ENCODE results near the gene BICD1. TPM values are rescaled to one million over a fixed set of nuclear protein-coding genes. Genes with fewer than 3 reads are reported as not detected.

Gene BICD1
- total and polyA plus RNA-seq, 4 donors = 0.46 to 3.4 (median 1.1) TPM

DNA sequence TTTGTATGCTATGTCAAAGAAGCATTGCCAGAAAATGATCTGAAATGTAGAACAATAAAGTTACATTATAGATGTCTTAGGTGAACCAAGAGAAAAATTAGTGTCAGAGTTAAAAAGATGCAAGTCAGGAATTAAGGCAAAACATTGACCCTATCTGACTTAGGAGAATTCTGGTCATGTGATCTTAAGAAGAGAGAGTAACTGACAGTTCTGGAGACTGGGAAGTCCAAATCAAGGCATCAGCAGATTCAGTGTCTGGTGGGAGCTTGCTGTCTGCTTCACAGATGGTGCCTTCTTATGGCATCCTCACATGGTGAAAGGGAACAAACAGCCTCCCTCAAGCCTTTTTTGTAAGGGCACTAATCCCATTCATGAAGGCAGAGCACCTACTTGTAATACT lies 42.8 kb downstream of the BICD1 start:
- Histone ChIP-seq H3K27me3 (ENCODE audit: control insufficient read depth in 4 of 4, insufficient read depth in 4 of 4, low read length in 3 of 4) (no peaks in the 10 kb centered on the region), H3K4me1 (ENCODE audit: control insufficient read depth in 4 of 4, insufficient read depth in 4 of 4, low read length in 3 of 4) (no peaks in the 10 kb centered on the region), H3K9ac (ENCODE audit: low read depth in 1 of 2, low read length in 2 of 2) (no peak overlapping the region), H3K27ac (ENCODE audit: low read depth in 1 of 2, low read length in 2 of 2) (no peak overlapping the region), H3K36me3 (ENCODE audit: control insufficient read depth in 4 of 4, insufficient read depth in 3 of 4, low read depth in 1 of 4, low read length in 3 of 4) (no peaks in the 10 kb centered on the region), H3K4me3 (ENCODE audit: low read depth in 1 of 3, low read length in 3 of 3) (peak overlapping the region in 1 of 3 donors; percentile 30), H3K9me3 (ENCODE audit: control insufficient read depth in 4 of 4, low read length in 3 of 4) (no peaks in the 10 kb centered on the region)
- DNase-seq (ENCODE audit: low spot score) = no peak
- TF ChIP-seq NR2F2 (IDR thresholded peaks at IDR 0.05) (no peak), FOXA2 (IDR thresholded peaks at IDR 0.05) (no peak), HNF4A (conservative IDR thresholded peaks at IDR 0.05) (no peak), TAF1 (conservative IDR thresholded peaks at IDR 0.05) (no peak), GABPA (IDR thresholded peaks at IDR 0.05 in 1 of 2, conservative IDR thresholded peaks at IDR 0.05 in 1 of 2) (no peak), RAD21 (IDR thresholded peaks at IDR 0.05) (no peak), YY1 (IDR thresholded peaks at IDR 0.05) (no peak), RXRA (IDR thresholded peaks at IDR 0.05) (no peak), EGR1 (IDR thresholded peaks at IDR 0.05; ENCODE audit: low read depth in 2 of 2) (no peak), FOXA1 (IDR thresholded peaks at IDR 0.05) (no peak)
- TF ChIP-seq, protein P1, sequence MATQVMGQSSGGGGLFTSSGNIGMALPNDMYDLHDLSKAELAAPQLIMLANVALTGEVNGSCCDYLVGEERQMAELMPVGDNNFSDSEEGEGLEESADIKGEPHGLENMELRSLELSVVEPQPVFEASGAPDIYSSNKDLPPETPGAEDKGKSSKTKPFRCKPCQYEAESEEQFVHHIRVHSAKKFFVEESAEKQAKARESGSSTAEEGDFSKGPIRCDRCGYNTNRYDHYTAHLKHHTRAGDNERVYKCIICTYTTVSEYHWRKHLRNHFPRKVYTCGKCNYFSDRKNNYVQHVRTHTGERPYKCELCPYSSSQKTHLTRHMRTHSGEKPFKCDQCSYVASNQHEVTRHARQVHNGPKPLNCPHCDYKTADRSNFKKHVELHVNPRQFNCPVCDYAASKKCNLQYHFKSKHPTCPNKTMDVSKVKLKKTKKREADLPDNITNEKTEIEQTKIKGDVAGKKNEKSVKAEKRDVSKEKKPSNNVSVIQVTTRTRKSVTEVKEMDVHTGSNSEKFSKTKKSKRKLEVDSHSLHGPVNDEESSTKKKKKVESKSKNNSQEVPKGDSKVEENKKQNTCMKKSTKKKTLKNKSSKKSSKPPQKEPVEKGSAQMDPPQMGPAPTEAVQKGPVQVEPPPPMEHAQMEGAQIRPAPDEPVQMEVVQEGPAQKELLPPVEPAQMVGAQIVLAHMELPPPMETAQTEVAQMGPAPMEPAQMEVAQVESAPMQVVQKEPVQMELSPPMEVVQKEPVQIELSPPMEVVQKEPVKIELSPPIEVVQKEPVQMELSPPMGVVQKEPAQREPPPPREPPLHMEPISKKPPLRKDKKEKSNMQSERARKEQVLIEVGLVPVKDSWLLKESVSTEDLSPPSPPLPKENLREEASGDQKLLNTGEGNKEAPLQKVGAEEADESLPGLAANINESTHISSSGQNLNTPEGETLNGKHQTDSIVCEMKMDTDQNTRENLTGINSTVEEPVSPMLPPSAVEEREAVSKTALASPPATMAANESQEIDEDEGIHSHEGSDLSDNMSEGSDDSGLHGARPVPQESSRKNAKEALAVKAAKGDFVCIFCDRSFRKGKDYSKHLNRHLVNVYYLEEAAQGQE (IDR thresholded peaks at IDR 0.05) = no peak
- TF ChIP-seq, protein P2, sequence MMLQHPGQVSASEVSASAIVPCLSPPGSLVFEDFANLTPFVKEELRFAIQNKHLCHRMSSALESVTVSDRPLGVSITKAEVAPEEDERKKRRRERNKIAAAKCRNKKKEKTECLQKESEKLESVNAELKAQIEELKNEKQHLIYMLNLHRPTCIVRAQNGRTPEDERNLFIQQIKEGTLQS (IDR thresholded peaks at IDR 0.05) = no peak
- TF ChIP-seq, protein P3, sequence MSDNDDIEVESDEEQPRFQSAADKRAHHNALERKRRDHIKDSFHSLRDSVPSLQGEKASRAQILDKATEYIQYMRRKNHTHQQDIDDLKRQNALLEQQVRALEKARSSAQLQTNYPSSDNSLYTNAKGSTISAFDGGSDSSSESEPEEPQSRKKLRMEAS (IDR thresholded peaks at IDR 0.05) = no peak
- TF ChIP-seq, protein P4, sequence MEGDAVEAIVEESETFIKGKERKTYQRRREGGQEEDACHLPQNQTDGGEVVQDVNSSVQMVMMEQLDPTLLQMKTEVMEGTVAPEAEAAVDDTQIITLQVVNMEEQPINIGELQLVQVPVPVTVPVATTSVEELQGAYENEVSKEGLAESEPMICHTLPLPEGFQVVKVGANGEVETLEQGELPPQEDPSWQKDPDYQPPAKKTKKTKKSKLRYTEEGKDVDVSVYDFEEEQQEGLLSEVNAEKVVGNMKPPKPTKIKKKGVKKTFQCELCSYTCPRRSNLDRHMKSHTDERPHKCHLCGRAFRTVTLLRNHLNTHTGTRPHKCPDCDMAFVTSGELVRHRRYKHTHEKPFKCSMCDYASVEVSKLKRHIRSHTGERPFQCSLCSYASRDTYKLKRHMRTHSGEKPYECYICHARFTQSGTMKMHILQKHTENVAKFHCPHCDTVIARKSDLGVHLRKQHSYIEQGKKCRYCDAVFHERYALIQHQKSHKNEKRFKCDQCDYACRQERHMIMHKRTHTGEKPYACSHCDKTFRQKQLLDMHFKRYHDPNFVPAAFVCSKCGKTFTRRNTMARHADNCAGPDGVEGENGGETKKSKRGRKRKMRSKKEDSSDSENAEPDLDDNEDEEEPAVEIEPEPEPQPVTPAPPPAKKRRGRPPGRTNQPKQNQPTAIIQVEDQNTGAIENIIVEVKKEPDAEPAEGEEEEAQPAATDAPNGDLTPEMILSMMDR (IDR thresholded peaks at IDR 0.05; ENCODE audit: low read depth, low read length, missing input control) = no peak

DNA sequence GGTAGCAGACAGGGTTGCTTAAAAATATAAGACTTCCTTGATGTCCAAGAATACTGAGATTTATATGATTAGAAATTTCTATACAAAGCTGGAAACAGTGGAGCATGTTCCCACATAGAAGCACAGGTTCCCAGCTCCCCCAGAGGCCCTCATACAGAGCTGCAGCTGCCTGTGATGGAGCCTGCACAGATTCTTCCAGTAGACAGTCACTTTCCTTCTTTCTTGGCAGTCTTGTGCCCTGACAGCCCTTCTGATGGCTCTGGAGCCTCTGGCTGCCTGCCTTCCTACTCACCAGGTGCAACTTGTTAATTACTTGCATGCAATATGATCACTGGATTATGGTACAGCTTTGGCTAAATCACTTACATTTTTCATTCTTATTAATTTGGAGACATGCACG lies 44.4 kb downstream of the BICD1 start:
- DNase-seq (ENCODE audit: low spot score) = no peak
- H3K36me3 ChIP-seq (ENCODE audit: control insufficient read depth in 4 of 4, insufficient read depth in 3 of 4, low read depth in 1 of 4, low read length in 3 of 4) = no peaks in the 10 kb centered on the region
- WGBS = 97% methylated on average over 1 of the region's 1 CpG
- no peak overlapping the region for H3K4me3 ChIP-seq (ENCODE audit: low read depth in 1 of 3, low read length in 3 of 3)
- H3K27ac ChIP-seq (ENCODE audit: low read depth in 1 of 2, low read length in 2 of 2) = no peak overlapping the region
- H3K9ac ChIP-seq (ENCODE audit: low read depth in 1 of 2, low read length in 2 of 2) = no peak overlapping the region
- no peaks in the 10 kb centered on the region for H3K4me1 ChIP-seq (ENCODE audit: control insufficient read depth in 4 of 4, insufficient read depth in 4 of 4, low read length in 3 of 4)
- H3K9me3 ChIP-seq (ENCODE audit: control insufficient read depth in 4 of 4, low read length in 3 of 4) = no peaks in the 10 kb centered on the region
- H3K27me3 ChIP-seq (ENCODE audit: control insufficient read depth in 4 of 4, insufficient read depth in 4 of 4, low read length in 3 of 4) = no peaks in the 10 kb centered on the region
- TF ChIP-seq EGR1 (IDR thresholded peaks at IDR 0.05; ENCODE audit: low read depth in 2 of 2) (no peak), GABPA (IDR thresholded peaks at IDR 0.05 in 1 of 2, conservative IDR thresholded peaks at IDR 0.05 in 1 of 2) (no peak), FOXA2 (IDR thresholded peaks at IDR 0.05) (no peak), FOXA1 (IDR thresholded peaks at IDR 0.05) (no peak), HNF4G (IDR thresholded peaks at IDR 0.05) (no peak), YY1 (IDR thresholded peaks at IDR 0.05) (no peak), NR2F2 (IDR thresholded peaks at IDR 0.05) (no peak), HNF4A (conservative IDR thresholded peaks at IDR 0.05) (no peak), RAD21 (IDR thresholded peaks at IDR 0.05) (no peak)
- TF ChIP-seq, protein P2 (IDR thresholded peaks at IDR 0.05) = no peak
- TF ChIP-seq, protein P1 (IDR thresholded peaks at IDR 0.05) = no peak
- TF ChIP-seq, protein P5, sequence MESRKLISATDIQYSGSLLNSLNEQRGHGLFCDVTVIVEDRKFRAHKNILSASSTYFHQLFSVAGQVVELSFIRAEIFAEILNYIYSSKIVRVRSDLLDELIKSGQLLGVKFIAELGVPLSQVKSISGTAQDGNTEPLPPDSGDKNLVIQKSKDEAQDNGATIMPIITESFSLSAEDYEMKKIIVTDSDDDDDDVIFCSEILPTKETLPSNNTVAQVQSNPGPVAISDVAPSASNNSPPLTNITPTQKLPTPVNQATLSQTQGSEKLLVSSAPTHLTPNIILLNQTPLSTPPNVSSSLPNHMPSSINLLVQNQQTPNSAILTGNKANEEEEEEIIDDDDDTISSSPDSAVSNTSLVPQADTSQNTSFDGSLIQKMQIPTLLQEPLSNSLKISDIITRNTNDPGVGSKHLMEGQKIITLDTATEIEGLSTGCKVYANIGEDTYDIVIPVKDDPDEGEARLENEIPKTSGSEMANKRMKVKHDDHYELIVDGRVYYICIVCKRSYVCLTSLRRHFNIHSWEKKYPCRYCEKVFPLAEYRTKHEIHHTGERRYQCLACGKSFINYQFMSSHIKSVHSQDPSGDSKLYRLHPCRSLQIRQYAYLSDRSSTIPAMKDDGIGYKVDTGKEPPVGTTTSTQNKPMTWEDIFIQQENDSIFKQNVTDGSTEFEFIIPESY (IDR thresholded peaks at IDR 0.05) = no peak
